Renal pelvis (tissue), 4 donors: ENCODE measurements around the gene OPCML. TPM values are rescaled to one million over a fixed set of nuclear protein-coding genes. Genes with fewer than 3 reads are reported as not detected.
A peak's percentile ranks its signal among the peaks of the same experiment; 100 is the strongest.

Source experiments
- DNase-seq: peaks from one replicate; pipeline ENCODE4 v3.0.0-alpha.2; 2013
- polyA plus RNA-seq, 3 donors: library from polyadenylated mRNA; unstranded; fragments of 120-200 nt; gene quantifications; one replicate each; pipeline ENCODE4 v1.2.1, GENCODE V29; 2013; ENCODE audit not compliant: insufficient read length in 3 of 3

The OPCML gene
- polyA plus RNA-seq, 3 donors = 9.9 to 14.8 (median 14.6) TPM

DNA sequence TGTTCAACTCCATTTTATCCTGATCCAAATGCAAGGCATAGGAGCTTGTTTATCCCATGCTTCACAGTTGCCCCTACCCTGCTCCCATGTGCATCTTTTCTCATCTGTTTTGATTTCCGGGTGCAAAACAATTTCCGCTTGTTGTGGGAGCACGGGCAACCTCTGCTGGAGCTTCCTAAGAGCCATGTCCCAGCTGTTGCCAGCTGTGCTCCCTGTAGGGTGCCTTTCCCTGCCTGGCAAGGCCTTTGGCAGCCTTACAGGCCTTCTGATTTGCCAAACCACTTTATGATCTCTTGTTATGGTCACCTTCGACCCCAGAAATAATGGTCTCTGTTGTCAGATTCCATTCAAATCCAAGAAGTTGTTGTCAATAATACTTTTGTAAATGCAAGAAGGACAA is 1038.5 kb downstream of the OPCML start:
- DNase-seq = no peak

DNA sequence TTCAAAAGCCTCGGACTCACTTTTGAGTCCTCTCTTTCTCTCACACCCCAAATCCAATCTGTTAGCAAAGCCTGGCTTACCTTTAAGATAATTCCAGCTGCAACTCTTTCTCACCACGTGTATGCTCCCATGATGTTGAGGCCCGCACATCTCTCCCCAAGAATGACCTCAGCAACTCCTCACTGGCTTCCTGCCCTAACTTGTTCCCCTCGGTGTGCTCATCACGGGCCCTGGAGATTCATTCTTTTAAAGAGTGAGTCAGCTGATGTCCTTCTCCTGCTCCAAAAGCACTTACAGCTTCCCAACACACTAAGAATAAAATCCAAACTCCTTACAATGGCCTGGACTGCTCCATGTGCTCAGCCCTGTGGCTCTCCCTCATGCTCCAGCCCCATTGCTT is 1041.3 kb downstream of the OPCML start:
- no peak for DNase-seq

DNA sequence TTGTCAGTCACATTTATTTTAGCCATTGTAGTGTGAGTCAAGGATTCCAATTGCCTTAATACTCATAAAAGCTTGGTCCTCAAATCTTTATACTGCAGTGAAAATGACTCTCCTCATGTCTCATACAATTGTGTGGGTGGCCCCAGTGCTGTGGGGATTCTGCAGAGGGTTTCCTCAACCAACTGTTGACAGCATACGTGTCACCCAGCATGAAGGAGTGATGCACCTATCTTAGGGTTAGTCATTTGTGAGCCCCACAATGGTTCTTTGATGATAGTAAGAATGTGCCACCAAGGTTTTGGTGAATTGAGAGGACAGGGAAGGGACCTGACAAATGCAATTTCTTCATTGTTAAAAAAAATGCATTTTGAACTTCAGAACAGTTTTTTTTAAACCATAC is 1046.2 kb downstream of the OPCML start:
- no peak for DNase-seq

DNA sequence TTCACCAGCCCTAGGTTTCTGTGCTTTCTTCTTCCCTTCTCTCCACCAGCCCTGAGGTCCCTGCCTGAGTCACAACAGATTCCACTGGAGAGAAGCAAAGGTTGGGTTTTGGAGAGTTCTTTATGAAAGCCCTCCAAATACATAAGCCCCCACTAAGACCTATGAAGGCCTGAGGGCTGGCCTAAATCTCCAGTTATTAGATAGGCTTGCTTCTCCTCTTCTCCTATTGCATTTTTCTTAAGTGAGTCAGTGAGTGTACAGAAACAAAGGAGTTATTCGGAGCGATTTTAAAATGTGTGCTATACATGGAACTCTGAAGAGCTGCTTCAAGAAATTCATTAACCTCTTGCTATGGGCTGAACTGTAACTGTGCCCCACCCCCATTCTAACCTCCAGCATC is 1057.3 kb downstream of the OPCML start:
- no peak for DNase-seq

DNA sequence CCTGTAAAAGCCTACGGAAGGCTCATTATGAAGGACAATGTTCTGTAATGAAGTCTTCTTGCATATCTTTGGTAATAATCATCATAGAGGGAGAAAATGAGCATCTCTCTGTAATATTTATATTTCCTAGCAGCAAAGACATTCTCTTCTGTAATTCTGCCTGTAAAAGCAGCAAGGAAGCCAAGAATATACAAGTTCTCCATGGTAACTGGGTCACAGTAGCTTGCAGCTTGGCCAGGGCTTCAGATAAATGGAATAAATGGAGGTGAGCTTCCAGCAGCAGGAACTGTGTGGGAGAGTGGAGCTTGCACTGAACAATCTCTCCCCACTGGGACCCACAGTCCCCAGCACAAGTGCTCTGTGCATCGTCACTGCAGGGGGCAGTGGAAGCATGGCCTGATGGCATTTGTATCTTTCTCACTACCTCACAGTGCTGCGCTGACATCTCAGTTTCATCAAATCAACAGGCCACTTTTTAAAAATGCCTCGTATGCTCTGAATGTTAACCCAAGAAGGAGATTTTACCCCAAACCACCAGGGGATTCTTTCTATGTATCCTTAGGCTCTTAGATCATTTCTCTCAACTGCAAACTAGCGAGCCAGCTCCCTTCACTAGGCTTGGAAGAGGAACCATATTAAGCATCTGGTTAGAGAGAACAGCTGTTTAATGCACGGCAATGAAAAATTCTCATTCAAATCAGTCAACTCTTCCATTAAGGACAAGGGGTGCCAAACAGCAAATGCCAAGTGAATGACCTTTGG is 1059.7 kb downstream of the OPCML start:
- no peak for DNase-seq

DNA sequence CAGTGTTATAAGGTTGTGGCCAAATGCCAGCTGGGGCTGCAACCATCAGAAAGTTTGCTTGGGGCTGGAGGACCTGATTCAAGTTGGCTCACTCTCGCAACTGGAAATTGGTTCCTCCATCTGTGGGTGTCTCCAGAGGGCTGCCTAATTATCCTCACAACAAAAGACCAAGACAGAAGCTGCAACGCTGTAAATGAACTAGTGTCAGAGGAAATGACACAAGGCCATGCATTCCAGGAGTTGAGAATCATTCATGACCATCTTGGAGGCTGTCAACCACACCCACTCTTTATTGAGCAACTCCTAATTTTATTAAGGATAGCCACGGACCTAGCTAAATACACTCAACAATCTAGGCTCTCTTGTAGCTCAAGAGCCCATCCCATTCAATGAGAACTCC is 1060.8 kb downstream of the OPCML start:
- no peak for DNase-seq

DNA sequence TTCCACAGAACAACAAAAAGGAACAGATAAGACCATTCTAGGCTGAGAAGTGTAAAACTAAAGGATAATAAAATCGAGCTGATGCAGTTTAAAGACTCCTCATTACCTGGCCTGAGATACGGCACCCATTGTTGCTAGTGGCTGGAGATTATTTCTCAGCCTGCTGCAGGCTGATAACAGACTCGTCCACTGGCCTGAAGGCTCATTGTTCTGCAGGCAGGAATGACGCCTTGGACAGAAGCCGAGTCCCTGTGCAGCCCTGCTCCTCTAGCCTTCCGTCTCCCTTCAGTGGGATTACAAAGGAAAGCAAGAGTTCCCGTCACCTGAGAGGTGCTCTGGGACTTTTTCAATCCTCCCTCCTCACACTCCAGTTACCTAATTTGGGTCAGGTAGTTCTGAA is 1065.3 kb downstream of the OPCML start:
- DNase-seq = no peak

DNA sequence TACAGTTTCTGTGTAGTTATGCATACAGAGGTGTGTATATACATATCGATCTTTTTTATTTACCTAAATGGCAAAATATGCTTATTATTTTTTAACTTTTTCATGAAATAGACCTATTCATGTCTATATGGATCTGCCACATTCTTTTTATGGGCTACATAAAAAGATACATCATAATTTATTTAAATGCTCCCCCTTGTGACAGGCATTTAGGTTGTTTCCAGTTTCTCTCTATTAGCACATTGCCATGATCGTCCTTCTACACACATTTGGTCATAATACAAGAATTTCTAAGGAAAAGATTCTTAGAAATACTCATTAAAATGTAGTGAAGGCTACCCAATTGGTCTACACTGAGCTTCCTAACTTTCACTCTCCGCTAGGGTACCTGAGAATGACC is 1067.4 kb downstream of the OPCML start:
- DNase-seq = no peak

DNA sequence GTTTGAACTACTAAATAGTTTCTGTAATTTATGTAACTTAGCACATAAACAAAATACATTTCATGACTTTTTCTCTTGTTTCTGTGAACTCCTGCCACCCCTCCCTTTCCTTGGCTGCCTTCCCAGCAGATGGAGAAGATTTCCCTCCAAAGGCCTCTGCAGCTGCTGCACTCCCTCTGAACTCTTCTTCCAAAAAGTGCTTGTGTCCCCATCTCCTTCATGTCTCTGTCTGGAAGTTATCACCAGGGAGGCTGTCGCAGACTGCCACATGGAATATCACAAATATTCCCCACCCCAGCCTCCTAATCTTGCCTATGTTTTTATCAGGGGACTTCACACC is 1068.3 kb downstream of the OPCML start:
- peak; percentile 86 for DNase-seq

DNA sequence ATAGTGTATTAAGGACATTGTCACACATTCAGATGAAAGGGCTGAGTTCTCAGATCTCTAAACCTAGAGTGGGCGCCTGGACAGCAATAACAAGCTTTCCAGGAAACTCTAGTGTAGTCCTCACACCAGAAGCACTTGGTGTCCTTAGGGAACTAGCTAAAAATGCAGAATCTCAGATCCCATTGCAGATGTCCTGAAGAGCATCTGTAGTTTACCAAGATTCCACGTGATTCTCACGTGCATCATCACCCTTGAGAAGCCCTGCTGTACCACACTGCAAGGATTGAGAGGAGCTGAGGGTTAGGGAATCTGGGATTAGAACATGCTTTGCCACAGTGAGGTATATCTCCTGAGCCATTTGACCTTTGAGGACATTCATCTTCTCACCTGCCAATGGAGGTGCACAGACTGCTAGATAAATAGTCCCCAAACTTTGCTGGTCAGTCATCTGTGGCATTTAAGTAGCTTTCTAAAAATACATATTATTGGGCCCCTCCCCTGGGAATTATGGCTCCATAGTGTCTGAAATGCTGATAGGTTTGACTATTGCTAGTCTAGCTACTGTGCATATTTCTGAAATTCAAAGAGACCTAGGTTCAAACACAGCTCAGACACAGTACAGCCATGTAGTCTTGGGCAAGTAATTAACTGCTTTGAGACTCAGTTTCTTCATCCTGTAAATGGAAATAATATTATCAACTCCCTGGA is 1068.9 kb downstream of the OPCML start:
- no peak for DNase-seq

DNA sequence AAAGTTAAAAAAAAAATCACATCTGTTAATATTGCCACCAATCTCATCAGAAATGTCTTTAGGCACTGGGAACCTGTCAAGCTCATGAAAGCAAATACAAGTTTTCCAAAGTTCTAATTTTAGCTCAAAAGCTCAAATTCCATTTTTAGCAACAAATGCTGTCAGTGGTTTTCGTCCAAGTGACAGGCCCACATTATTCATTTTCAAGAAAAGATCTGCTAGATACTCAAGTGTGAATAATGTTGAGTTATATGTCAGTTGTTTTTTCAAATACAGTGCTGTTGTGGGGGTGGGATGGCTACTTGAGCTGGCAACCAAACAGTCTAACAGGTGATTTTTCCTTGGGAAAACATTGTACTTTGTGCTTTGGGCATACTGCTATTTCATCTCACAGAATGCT is 1072.6 kb downstream of the OPCML start:
- DNase-seq = no peak

DNA sequence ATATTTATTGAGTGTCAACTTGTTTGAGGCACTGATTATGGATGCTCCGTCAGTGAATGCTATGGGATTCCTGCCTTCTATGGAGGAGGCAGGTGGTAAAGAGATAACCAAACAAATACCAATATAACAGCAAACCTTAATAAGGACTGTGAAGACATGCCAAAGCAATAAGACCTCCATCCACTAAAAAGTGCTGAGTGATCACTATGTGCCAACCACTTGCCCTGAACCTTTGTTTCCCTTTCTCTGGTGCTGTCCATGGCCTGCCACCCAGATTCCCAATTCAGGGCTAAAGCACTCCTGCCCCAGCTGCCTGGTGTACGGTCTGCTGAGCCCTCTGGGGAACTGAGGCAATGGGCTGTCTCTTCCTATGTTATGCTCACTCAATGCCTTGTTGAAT is 1074.9 kb downstream of the OPCML start:
- DNase-seq = no peak

DNA sequence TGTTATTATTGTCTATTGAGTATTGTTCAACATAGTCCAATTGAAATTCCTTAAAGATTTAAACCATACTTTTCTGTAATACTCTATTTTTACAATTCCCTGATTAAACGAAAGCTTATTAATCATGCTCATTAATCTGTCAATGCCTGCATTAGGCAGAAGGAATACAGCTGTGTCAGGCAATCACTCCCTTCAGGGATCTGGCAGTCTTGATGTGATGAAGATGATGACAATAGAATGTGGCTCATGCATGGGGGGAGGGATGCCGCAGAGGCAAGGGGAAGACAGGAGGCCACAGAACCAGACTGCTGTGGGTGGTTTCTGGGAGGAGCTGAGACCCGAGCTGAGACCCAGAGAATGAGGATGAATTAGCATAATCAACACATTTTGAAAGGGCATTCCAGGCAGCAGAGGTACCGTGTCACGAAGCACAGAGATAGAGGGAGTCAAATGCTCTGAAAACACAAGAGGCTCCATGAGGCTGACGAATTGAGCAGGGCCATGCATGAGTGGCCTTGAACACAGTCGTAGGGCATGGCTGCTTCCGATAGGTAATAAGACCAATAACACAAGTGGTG is 1075.5 kb downstream of the OPCML start:
- DNase-seq = no peak

DNA sequence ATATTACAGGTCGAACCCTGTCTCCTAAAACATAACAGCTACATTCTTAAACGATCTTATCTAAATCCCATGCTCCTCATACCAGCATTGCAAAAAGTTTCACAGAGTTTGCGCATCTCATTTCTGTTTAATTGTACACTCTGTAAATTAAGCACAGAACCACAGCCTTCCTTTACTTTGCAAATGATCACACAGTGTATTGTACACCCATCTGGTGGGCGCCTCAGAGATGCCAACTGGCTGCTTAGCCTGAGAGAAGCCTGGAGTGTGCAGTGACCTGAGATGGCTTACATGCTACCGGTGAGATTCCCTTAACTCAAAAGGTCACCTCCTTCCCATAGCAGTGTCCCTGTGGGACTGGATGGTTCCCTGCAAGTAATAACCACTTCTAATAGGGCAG is 1077.3 kb downstream of the OPCML start:
- no peak for DNase-seq

DNA sequence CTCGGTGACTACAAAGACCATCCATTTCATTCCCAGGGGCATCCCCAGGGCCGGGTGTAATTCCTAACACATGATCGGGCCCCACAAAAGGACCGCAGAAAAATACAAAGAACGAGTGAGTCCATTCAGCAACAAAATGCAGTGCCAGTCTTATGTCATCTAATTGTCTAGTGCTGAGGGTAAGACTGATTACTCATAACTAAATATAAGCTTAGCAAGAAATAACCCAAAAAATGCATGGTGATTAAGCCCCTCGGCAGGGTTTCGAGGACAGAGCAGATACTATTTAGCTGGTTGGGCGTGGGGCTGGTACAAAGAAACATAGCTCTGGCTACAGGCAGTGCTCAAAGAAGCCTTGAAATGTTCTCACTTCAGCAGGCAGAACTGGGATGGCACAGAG is 1078.9 kb downstream of the OPCML start:
- DNase-seq = no peak

DNA sequence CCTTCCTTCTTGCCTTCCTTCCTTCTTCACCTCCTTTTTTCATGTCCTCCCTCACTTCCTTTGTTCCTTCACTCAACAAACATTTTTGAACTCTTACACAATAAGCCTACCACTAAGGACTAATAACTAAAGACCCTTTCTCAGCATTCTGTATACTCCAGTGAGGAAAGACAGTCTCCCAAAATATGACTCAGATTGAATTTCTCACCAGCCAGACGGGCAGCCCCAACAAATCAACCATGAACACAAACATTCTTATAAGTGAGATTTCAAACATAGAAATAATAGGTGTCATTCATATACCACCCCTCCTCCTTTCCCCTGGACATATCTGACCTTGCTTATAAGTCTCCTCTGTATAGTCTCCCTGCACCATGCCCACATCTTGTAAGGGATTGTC is 1079.7 kb downstream of the OPCML start:
- DNase-seq = no peak

DNA sequence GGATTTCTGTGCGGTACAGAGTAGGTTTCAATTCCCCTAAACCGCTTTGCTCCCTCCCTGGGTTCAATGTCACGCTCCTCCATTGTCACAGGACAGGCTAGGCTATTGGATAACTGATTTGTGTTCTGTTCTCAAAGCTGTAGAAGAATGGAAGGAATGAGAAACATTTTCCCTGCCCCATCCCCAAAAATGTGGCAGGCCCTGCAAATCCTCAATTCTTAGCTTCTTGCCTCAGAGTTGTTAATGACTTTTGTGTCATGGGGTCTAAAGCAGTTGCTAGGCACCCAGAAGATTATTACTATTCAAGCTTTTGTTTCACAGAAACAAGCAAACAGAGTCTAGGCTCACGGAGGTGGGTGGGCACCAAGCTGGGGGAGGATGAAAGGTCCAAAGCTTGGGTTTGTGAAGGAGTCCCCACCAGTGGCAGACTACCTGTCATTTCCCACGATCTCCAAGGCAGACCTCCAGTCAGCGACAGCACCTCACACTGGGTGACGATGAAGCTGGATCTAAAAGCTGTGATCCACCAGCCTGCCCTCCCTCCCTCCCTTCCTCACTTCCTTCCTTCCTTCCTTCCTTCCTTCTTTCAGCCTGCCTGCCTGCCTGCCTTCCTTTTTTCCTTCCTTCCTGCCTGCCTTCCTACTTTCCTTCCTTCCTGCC is 1080.2 kb downstream of the OPCML start:
- DNase-seq = no peak

DNA sequence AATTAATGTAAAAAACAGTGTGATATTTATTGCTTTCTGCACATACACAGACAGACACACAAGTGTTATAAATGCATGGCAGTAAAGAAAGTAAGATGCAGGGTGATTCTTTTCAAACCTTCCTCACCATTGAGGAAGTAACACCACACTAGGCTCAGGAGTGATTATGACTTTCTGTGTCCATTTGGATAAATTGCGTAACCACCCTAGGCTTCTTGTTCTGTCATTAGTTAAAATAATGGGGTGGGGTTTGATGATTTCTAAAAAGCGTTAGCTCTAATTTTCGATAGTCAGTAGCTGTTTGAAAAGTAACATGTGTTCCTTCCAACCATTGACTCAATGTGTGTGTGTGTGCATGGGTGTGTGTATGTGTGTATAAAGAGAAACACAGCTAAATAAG is 1081.7 kb downstream of the OPCML start:
- DNase-seq = no peak

DNA sequence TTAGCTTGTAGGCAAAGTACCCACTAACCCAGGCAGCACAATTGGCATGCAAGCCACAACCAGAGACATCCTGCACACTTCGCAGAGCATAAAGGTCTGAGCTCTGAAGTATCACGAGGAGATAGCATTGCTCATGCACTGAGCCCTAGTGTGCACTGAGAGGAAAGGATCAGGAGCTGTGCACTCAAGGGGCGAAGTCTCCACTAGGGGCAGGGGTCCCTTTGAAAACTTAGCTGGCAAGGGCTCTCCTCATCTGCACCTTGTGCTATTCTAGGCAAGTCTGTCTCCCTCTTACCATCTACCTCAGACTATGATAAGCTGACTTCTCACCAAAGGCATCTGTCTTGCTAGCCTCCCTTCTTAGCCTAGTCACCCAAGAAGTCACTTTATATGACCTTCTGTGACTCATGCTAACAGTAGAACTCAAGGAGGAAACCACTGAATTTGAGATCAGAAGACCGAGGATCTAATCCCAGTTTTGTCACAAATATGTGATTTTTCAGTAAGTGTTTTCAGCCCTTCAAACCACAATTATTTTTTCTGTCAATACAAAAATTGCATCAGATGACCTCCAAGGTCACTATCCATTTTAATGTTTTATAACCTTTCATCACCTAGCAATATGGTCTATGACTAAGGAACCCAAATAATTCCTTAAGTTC is 1083.8 kb downstream of the OPCML start:
- DNase-seq = no peak

DNA sequence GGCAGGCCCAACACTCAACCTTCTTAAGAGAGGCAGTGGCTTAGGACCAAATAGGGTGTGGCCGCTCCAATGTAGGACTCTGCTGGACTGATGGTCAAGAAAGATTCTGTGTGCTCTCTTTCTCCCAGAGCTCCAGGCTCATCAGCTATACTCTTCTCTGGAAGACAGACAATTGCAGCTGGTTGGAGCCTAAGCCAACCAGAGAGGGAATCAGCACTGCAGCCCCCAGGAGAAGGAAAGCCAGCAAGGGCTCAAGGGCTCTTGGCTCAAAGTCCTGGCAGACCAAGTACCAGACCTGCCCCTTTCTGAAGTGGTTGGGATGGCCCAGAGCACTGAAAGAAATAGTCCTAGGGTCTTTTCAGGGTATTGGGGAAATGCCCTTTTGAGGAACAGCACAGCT is 1084.5 kb downstream of the OPCML start:
- DNase-seq = no peak

DNA sequence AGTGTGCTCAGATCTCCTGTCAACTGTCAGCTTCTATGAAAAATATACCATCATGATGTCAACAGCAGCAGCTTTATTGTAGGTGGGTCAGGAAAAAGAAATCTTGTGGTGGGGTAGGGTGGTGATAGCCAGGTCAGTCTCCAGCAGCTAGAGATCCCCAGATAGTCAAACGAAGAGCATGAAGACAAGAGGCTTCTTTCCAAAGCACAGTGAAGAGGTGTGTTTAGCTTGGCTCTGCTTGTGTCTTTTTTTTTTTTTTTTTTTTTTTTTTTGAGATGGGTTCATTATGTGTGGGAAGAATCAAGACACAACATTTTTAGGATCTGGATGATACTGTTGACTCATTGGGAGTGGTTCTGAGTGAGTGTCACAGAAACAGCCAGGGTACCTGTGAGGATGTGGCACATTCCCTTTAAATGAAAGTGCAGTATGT is 1086.4 kb downstream of the OPCML start:
- no peak for DNase-seq

DNA sequence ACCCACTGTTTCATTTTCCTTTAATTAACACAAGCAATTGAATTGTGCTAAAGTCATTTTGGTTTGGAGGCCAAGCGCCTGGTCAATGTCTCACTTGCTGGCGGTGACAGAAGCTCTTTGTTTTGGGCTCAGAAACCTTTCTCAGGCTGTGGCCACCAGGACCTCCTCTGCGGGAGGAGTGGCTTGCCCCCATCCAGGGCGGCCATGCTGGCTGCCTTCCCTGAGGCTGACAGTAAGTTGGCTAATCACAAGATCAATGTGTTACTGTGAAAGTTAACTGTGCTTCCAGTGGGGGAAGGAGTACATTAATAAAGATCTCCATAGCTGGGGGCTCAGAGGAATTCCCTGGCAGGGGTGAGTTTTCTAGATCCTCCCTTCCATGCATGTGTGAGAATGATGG is 1087.4 kb downstream of the OPCML start:
- DNase-seq = no peak
